ENCODE data around the gene VWCE.
"Not testable (repeated sequence)": the region's sequence is repeated elsewhere in the genome, so short reads cannot be mapped to it uniquely, and the experiment has no call there.

GRCh38 chr11:61226457-61227137 is 68.5 kb downstream of the VWCE start:
- TF ChIP-seq CTCF (conservative IDR thresholded peaks at IDR 0.05; ENCODE audit: low read length); EZH2phosphoT487 (IDR thresholded peaks at IDR 0.05; ENCODE audit: borderline replicate concordance, low read depth, low read length): not testable (repeated sequence)

All from OCI-LY7 (cell line).